GM21723 (cell line): ENCODE measurements around the gene OLFML2A.

Source experiments
- ATAC-seq: cut with Tn5 transposase; IDR thresholded peaks from one replicate; pipeline ENCODE4 v1.9.1; 2021; ENCODE audit warnings: mild to moderate bottlenecking, moderate library complexity; ENCODE audit not compliant: unreplicated experiment

The OLFML2A gene

GRCh38 chr9:124794902-124795491, 18.1 kb downstream of the OLFML2A start:
- ATAC-seq, result no peak

GRCh38 chr9:124795881-124796431, 19.0 kb downstream of the OLFML2A start:
- no peak for ATAC-seq

- no peak for ATAC-seq
Measured at GRCh38 chr9:124797343-124798103, 20.6 kb downstream of the OLFML2A start.

GRCh38 chr9:124799274-124800006, 22.5 kb downstream of the OLFML2A start:
- ATAC-seq, result no peak

GRCh38 chr9:124800306-124801259, 23.6 kb downstream of the OLFML2A start:
- peak; percentile 65 for ATAC-seq

- no peak for ATAC-seq
Measured at GRCh38 chr9:124801356-124801755, 24.4 kb downstream of the OLFML2A start.

- ATAC-seq, result no peak
Measured at GRCh38 chr9:124802426-124802825, 25.5 kb downstream of the OLFML2A start.

- ATAC-seq, result no peak
Measured at GRCh38 chr9:124803911-124804310, 27.0 kb downstream of the OLFML2A start.

GRCh38 chr9:124805186-124805585, 28.3 kb downstream of the OLFML2A start:
- no peak for ATAC-seq

GRCh38 chr9:124808246-124808956, 31.5 kb downstream of the OLFML2A start:
- no peak for ATAC-seq

- ATAC-seq, result no peak
Measured at GRCh38 chr9:124809211-124809610, 32.3 kb downstream of the OLFML2A start.

- no peak for ATAC-seq
Measured at GRCh38 chr9:124809741-124810500, 33.0 kb downstream of the OLFML2A start.

GRCh38 chr9:124810663-124811355, 33.9 kb downstream of the OLFML2A start:
- no peak for ATAC-seq

GRCh38 chr9:124812441-124812876, 35.5 kb downstream of the OLFML2A start:
- ATAC-seq, result no peak

GRCh38 chr9:124813041-124813440, 36.1 kb downstream of the OLFML2A start:
- no peak for ATAC-seq

- no peak for ATAC-seq
Measured at GRCh38 chr9:124813501-124814163, 36.7 kb downstream of the OLFML2A start.

GRCh38 chr9:124814164-124814535, 37.2 kb downstream of the OLFML2A start:
- no peak for ATAC-seq

- no peak for ATAC-seq
Measured at GRCh38 chr9:124815601-124816000, 38.7 kb downstream of the OLFML2A start.
